B cell (primary cell): Measurements from ENCODE around the gene TFCP2L1. TPM values are rescaled to one million over a fixed set of nuclear protein-coding genes. Genes with fewer than 3 reads are reported as not detected.

ENCODE experiments used
- ATAC-seq: fragments of 200-7000 bp; cut with Tn5 transposase; one replicate; pipeline ENCODE4 v1.10.0; 2021; ENCODE audit warnings: low read depth, mild to moderate bottlenecking, moderate number of reproducible peaks, moderate library complexity
- CTCF ChIA-PET: fragments of 350-600 bp; sonication (Branson Sonifier 250); formaldehyde crosslinking; loops from one replicate; lab custom pipeline; 2021; ENCODE audit warnings: antibody characterized with exemption, inconsistent platforms; lab: Charles Lee
- POLR2A ChIA-PET: fragments of 350-600 bp; sonication (Branson Sonifier 250); formaldehyde crosslinking; loops from one replicate; lab custom pipeline; 2021; ENCODE audit warnings: antibody characterized with exemption; lab: Charles Lee
- DNase-seq: peaks from one replicate; pipeline ENCODE4 v3.0.0; 2013
- H2AFZ ChIP-seq: 2 replicates; pipeline ENCODE4 v1.6.1; 2012; ENCODE audit warnings: mild to moderate bottlenecking, low read depth, low read length; ENCODE audit not compliant: insufficient read depth, poor library complexity, severe bottlenecking
- H3K27ac ChIP-seq, 2 donors: 1 replicate in 1 of 2; 2 replicates in 1 of 2; pipeline ENCODE4 v1.5.1; 2012 to 2013; ENCODE audit warnings: low read length in 2 of 2, mild to moderate bottlenecking in 2 of 2, moderate library complexity in 1 of 2
- H3K27me3 ChIP-seq, 4 experiments: fragments of 200-600 bp in 1 of 4; sonication (generic) in 1 of 4; replicated peaks in 1 of 4; 1 replicate in 2 of 4; 2 replicates in 2 of 4; pipeline versions ENCODE4 v1.6.1 to v1.7.0; 2013 to 2016; ENCODE audit warnings: low read length in 3 of 4, mild to moderate bottlenecking in 2 of 4, mixed read lengths in 1 of 4, moderate library complexity in 1 of 4; ENCODE audit not compliant: insufficient read depth in 4 of 4, control insufficient read depth in 3 of 4; ENCODE audit errors: control extremely low read depth in 1 of 4
- H3K36me3 ChIP-seq, 2 experiments: replicated peaks in 1 of 2; 1 replicate in 1 of 2; 2 replicates in 1 of 2; pipeline versions ENCODE4 v1.6.1 to v1.7.1; 2013; ENCODE audit warnings: low read length in 1 of 2; ENCODE audit not compliant: insufficient read depth in 2 of 2, control insufficient read depth in 1 of 2; ENCODE audit errors: control extremely low read depth in 1 of 2, extremely low read depth in 1 of 2
- H3K4me1 ChIP-seq, 2 donors: fragments of 200-600 bp in 1 of 2; sonication (generic) in 1 of 2; 1 replicate in 1 of 2; 2 replicates in 1 of 2; pipeline versions ENCODE4 v1.5.1 to v1.6.1; 2013 to 2017; ENCODE audit warnings: low read length in 2 of 2; ENCODE audit not compliant: control insufficient read depth in 2 of 2, insufficient read depth in 2 of 2
- H3K4me2 ChIP-seq: replicated peaks from 2 replicates; pipeline ENCODE3; 2012; ENCODE audit warnings: mild to moderate bottlenecking, low read depth, low read length; ENCODE audit not compliant: poor library complexity, severe bottlenecking
- H3K4me3 ChIP-seq, 5 experiments: fragments of 200-600 bp in 1 of 5; sonication (generic) in 1 of 5; 1 replicate in 3 of 5; 2 replicates in 2 of 5; pipeline versions ENCODE4 v1.5.1 to v1.7.0; 2011 to 2016; ENCODE audit warnings: low read length in 4 of 5, mild to moderate bottlenecking in 4 of 5, low read depth in 2 of 5, control low read depth in 1 of 5, moderate library complexity in 1 of 5; ENCODE audit not compliant: insufficient read depth in 1 of 5; ENCODE audit errors: control extremely low read depth in 1 of 5, extremely low read depth in 1 of 5
- H3K79me2 ChIP-seq: fragments of 200-600 bp; sonication (generic); one replicate; pipeline ENCODE4 v1.6.0; 2016; ENCODE audit warnings: low read length; ENCODE audit not compliant: control insufficient read depth, insufficient read depth
- H3K9ac ChIP-seq: fragments of 200-600 bp; sonication (generic); 2 replicates; pipeline ENCODE4 v1.6.1; 2017; ENCODE audit warnings: mild to moderate bottlenecking, low read length, moderate library complexity
- H3K9me3 ChIP-seq, 3 donors: one replicate each; pipeline versions ENCODE4 v1.6.1 to v1.7.1; 2013; ENCODE audit warnings: low read length in 2 of 3; ENCODE audit not compliant: control insufficient read depth in 2 of 3, insufficient read depth in 1 of 3; ENCODE audit errors: control extremely low read depth in 1 of 3
- H4K20me1 ChIP-seq: 2 replicates; pipeline ENCODE4 v1.6.0; 2012; ENCODE audit warnings: mild to moderate bottlenecking, low read length; ENCODE audit not compliant: insufficient read depth, control insufficient read depth, poor library complexity, severe bottlenecking
- H3K27ac Mint-ChIP-seq: one replicate; pipeline ENCODE4 v1.8.0; 2021; ENCODE audit warnings: mixed read lengths
- H3K27me3 Mint-ChIP-seq: one replicate; pipeline ENCODE4 v1.8.0; 2021; ENCODE audit warnings: mixed read lengths
- H3K4me1 Mint-ChIP-seq: one replicate; pipeline ENCODE4 v1.8.0; 2021; ENCODE audit warnings: mixed read lengths
- H3K4me3 Mint-ChIP-seq: one replicate; pipeline ENCODE4 v1.8.0; 2021; ENCODE audit warnings: mixed read lengths
- H3K9me3 Mint-ChIP-seq: one replicate; pipeline ENCODE4 v1.8.0; 2022; ENCODE audit warnings: mixed read lengths; ENCODE audit not compliant: insufficient read depth
- EZH2 ChIP-seq: IDR thresholded peaks from 2 replicates; pipeline ENCODE4 v1.6.1; 2012; ENCODE audit warnings: borderline replicate concordance, low read depth, mild to moderate bottlenecking, moderate library complexity, low read length; ENCODE audit not compliant: insufficient read depth, poor library complexity, severe bottlenecking
- WGBS: methylation state at CpG from one replicate; pipeline ENCODE4 v1.1.5; 2013; ENCODE audit warnings: missing lambda C conversion rate; ENCODE audit not compliant: insufficient coverage; 5-methylcytosine and 5-hydroxymethylcytosine counted together
- intact Hi-C: fragments of 100-400 bp; cut with micrococcal nuclease; formaldehyde crosslinking; loops from one replicate; pipeline ENCODE4 v1.10.0; 2022
- polyA plus RNA-seq: library from polyadenylated mRNA; depleted of rRNA; stranded (reverse); fragments of >200 nt; gene quantifications from 2 replicates; pipeline ENCODE4 v1.2.3, GENCODE V29; 2012
- total RNA-seq, 2 donors: library from RNA; stranded (reverse); fragments of 120-200 nt in 1 of 2; gene quantifications; 1 replicate in 1 of 2; 2 replicates in 1 of 2; pipeline versions ENCODE4 v1.2.3 to v1.2.4, GENCODE V29; 2013 to 2022
- TF ChIP-seq, protein P1 (sequence below): fragments of 200-600 bp; IDR thresholded peaks from one replicate; pipeline ENCODE4 v1.8.0; 2022; ENCODE audit warnings: antibody characterized with exemption, mild to moderate bottlenecking

Gene TFCP2L1
- total and polyA plus RNA-seq, 2 donors (not counting 1 experiment from before 2014, with no cell fraction given), result 0.03 TPM; not detected in 1

DNA sequence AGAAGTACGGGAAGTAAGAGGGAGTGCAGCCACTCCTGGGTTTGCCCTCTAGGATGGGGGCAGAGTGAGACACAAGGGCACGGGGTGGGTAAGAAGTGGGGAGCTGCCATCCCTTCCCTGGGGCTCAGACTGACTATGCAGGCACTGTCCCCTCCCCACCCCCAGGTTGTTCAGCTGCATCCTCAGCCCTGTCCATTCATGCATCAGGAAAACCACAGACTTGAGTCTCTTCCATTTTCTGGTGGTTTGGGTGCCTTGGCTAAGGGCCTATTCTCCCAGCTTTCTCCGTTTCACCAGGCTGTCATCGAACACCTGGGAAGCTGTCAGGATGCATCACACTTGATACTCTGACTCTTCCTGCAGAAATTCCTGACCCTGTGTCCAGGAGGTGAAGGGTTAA lies 111.9 kb downstream of the TFCP2L1 start:
- Histone ChIP-seq H3K4me3 (no peak overlapping the region), H3K9ac (no peak overlapping the region), H3K4me2 (no peak overlapping the region), H3K27me3 (peaks cover 0 to 4% (median 0%) of the 10 kb centered on the region in 4 experiments), H3K9me3 (peaks cover 0 to 15% (median 6%) of the 10 kb centered on the region in 3 donors), H3K79me2 (no peaks in the 10 kb centered on the region), H3K4me1 (no peaks in the 10 kb centered on the region), H3K27ac (no peak overlapping the region), H3K36me3 (no peaks in the 10 kb centered on the region), H4K20me1 (no peaks in the 10 kb centered on the region), H2AFZ (no peak overlapping the region)
- no peak overlapping the region for H3K27ac Mint-ChIP-seq
- no peaks in the 10 kb centered on the region for H3K4me1 Mint-ChIP-seq
- intact Hi-C loops, result no loop called here
- peaks cover 17% of the 10 kb centered on the region for H3K27me3 Mint-ChIP-seq
- H3K4me3 Mint-ChIP-seq, result no peak overlapping the region
- TF ChIP-seq EZH2, result no peak
- TF ChIP-seq, protein P1, sequence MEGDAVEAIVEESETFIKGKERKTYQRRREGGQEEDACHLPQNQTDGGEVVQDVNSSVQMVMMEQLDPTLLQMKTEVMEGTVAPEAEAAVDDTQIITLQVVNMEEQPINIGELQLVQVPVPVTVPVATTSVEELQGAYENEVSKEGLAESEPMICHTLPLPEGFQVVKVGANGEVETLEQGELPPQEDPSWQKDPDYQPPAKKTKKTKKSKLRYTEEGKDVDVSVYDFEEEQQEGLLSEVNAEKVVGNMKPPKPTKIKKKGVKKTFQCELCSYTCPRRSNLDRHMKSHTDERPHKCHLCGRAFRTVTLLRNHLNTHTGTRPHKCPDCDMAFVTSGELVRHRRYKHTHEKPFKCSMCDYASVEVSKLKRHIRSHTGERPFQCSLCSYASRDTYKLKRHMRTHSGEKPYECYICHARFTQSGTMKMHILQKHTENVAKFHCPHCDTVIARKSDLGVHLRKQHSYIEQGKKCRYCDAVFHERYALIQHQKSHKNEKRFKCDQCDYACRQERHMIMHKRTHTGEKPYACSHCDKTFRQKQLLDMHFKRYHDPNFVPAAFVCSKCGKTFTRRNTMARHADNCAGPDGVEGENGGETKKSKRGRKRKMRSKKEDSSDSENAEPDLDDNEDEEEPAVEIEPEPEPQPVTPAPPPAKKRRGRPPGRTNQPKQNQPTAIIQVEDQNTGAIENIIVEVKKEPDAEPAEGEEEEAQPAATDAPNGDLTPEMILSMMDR, result no peak
- DNase-seq, result no peak
- WGBS, result 74% methylated on average over 4 of the region's 4 CpGs
- no peaks in the 10 kb centered on the region for H3K9me3 Mint-ChIP-seq
- ChIA-PET CTCF (no interaction called here), POLR2A (no interaction called here)
- ATAC-seq, result no peak

DNA sequence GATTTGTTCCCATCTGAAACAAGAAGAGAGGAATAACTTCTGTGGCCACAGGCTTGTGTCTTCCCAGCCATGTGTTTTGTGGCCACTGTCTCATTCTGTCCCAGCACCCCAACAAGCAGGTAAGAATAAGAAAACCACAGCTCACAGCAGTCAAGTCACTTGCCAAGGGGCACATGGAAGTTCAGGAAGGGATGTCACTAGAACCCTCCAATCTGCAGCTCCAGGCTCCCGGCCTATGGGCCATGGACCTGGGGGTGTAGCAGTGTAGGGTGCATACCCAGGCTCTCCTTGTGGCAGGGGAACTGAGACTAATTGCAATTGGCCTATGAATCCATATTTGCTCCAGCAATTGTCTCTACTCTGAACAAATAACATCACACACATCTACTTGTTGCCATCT lies 112.5 kb downstream of the TFCP2L1 start:
- no peak for ATAC-seq
- ChIA-PET CTCF (no interaction called here), POLR2A (no interaction called here)
- WGBS, result no CpG with 5 or more reads among the region's 1 CpG
- peaks cover 0 to 4% (median 0%) of the 10 kb centered on the region in 4 experiments for H3K27me3 ChIP-seq
- H3K36me3 ChIP-seq, result no peaks in the 10 kb centered on the region
- H3K4me1 Mint-ChIP-seq, result no peaks in the 10 kb centered on the region
- no peaks in the 10 kb centered on the region for H4K20me1 ChIP-seq
- H3K4me1 ChIP-seq, result no peaks in the 10 kb centered on the region
- TF ChIP-seq EZH2, result no peak
- TF ChIP-seq, protein P1, result no peak
- H3K9me3 ChIP-seq, result peaks cover 0 to 15% (median 6%) of the 10 kb centered on the region in 3 donors
- no peak overlapping the region for H2AFZ ChIP-seq
- no peak overlapping the region for H3K4me3 ChIP-seq
- no peak for DNase-seq
- H3K79me2 ChIP-seq, result no peaks in the 10 kb centered on the region
- H3K4me3 Mint-ChIP-seq, result no peak overlapping the region
- intact Hi-C loops, result no loop called here
- no peaks in the 10 kb centered on the region for H3K9me3 Mint-ChIP-seq
- no peak overlapping the region for H3K27ac ChIP-seq
- no peak overlapping the region for H3K4me2 ChIP-seq
- H3K27me3 Mint-ChIP-seq, result peaks cover 14% of the 10 kb centered on the region
- H3K9ac ChIP-seq, result no peak overlapping the region
- no peak overlapping the region for H3K27ac Mint-ChIP-seq
